H9 (cell line): Measurements from ENCODE around the gene MAST4. TPM values are rescaled to one million over a fixed set of nuclear protein-coding genes. Genes with fewer than 3 reads are reported as not detected.

Experiments used
- DNase-seq: peaks from one replicate; pipeline ENCODE4 v3.0.0-alpha.2; 2017
- H2AFZ ChIP-seq: one replicate; pipeline ENCODE4 v1.6.1; 2013; ENCODE audit warnings: mild to moderate bottlenecking, low read length, control low read depth, moderate library complexity
- H2AK5ac ChIP-seq: 2 replicates; pipeline ENCODE4 v1.6.1; 2013; ENCODE audit warnings: low read length, control low read depth, mixed read lengths; ENCODE audit not compliant: insufficient read length
- H2BK120ac ChIP-seq: one replicate; pipeline ENCODE4 v1.6.1; 2013; ENCODE audit warnings: low read depth, mild to moderate bottlenecking, low read length, control low read depth, inconsistent platforms; ENCODE audit not compliant: poor library complexity, severe bottlenecking
- H2BK12ac ChIP-seq: 2 replicates; pipeline ENCODE4 v1.6.1; 2013; ENCODE audit warnings: low read length, control low read depth, mixed read lengths, low read depth; ENCODE audit not compliant: insufficient read length
- H2BK15ac ChIP-seq: 2 replicates; pipeline ENCODE4 v1.6.1; 2013; ENCODE audit warnings: low read depth, low read length, control low read depth
- H2BK20ac ChIP-seq: one replicate; pipeline ENCODE4 v1.6.1; 2013; ENCODE audit warnings: low read depth, mild to moderate bottlenecking, low read length, control low read depth, inconsistent platforms; ENCODE audit not compliant: poor library complexity, severe bottlenecking
- H2BK5ac ChIP-seq: 2 replicates; pipeline ENCODE4 v1.6.1; 2013; ENCODE audit warnings: low read length, control low read depth, mixed read lengths; ENCODE audit not compliant: insufficient read length
- H3K14ac ChIP-seq: 2 replicates; pipeline ENCODE4 v1.6.1; 2013; ENCODE audit warnings: low read length, control low read depth; ENCODE audit not compliant: insufficient read depth
- H3K18ac ChIP-seq: 2 replicates; pipeline ENCODE4 v1.6.1; 2013; ENCODE audit warnings: low read depth, mild to moderate bottlenecking, mixed read lengths, low read length, control low read depth; ENCODE audit not compliant: insufficient read length
- H3K23ac ChIP-seq: 2 replicates; pipeline ENCODE4 v1.6.1; 2013; ENCODE audit warnings: low read length, control low read depth, mixed read lengths, low read depth; ENCODE audit not compliant: insufficient read length
- H3K23me2 ChIP-seq: 2 replicates; pipeline ENCODE4 v1.6.1; 2013; ENCODE audit warnings: low read depth, mild to moderate bottlenecking, mixed read lengths, low read length, control low read depth; ENCODE audit not compliant: insufficient read length, poor library complexity, severe bottlenecking
- H3K27ac ChIP-seq: 2 replicates; pipeline ENCODE4 v1.5.1; 2013; ENCODE audit warnings: low read length, control low read depth, mixed read lengths, low read depth; ENCODE audit not compliant: insufficient read length
- H3K27me3 ChIP-seq: 2 replicates; pipeline ENCODE4 v1.6.1; 2013; ENCODE audit warnings: low read length, control low read depth, inconsistent platforms; ENCODE audit not compliant: insufficient read depth
- H3K4ac ChIP-seq: 2 replicates; pipeline ENCODE4 v1.6.1; 2013; ENCODE audit warnings: low read depth, mild to moderate bottlenecking, control low read depth, inconsistent platforms, low read length, moderate library complexity
- H3K4me1 ChIP-seq: 2 replicates; pipeline ENCODE4 v1.6.1; 2013; ENCODE audit warnings: low read length, control low read depth, inconsistent platforms; ENCODE audit not compliant: insufficient read depth
- H3K4me2 ChIP-seq: 2 replicates; pipeline ENCODE4 v1.6.1; 2013; ENCODE audit warnings: low read length, control low read depth, mixed read lengths; ENCODE audit not compliant: insufficient read length, insufficient read depth
- H3K56ac ChIP-seq: 2 replicates; pipeline ENCODE4 v1.6.1; 2013; ENCODE audit warnings: low read depth, mild to moderate bottlenecking, mixed read lengths, low read length, control low read depth; ENCODE audit not compliant: insufficient read length
- H3K79me1 ChIP-seq: 2 replicates; pipeline ENCODE4 v1.6.1; 2013; ENCODE audit warnings: low read depth, mild to moderate bottlenecking, moderate library complexity, low read length, control low read depth, inconsistent platforms; ENCODE audit not compliant: insufficient read depth, poor library complexity, severe bottlenecking
- H3K79me2 ChIP-seq: 2 replicates; pipeline ENCODE4 v1.6.1; 2013; ENCODE audit warnings: low read length, control low read depth, inconsistent platforms; ENCODE audit not compliant: insufficient read depth
- H3K9ac ChIP-seq: 2 replicates; pipeline ENCODE4 v1.6.1; 2013; ENCODE audit warnings: low read length, control low read depth, mixed read lengths; ENCODE audit not compliant: insufficient read length; ENCODE audit errors: extremely low read depth
- H3K9me3 ChIP-seq: one replicate; pipeline ENCODE4 v1.6.1; 2013; ENCODE audit warnings: low read depth, low read length, inconsistent platforms; ENCODE audit not compliant: control insufficient read depth
- H3T11ph ChIP-seq: one replicate; pipeline ENCODE4 v1.6.1; 2013; ENCODE audit warnings: mild to moderate bottlenecking, low read length, control low read depth, inconsistent platforms
- H4K20me1 ChIP-seq: one replicate; pipeline ENCODE4 v1.6.1; 2013; ENCODE audit not compliant: control insufficient read depth, insufficient read length, insufficient read depth
- H4K5ac ChIP-seq: 2 replicates; pipeline ENCODE4 v1.6.1; 2013; ENCODE audit warnings: low read depth, mild to moderate bottlenecking, mixed read lengths, low read length, control low read depth; ENCODE audit not compliant: insufficient read length
- H4K8ac ChIP-seq: replicated peaks from 2 replicates; pipeline ENCODE4 v1.6.1; 2013; ENCODE audit warnings: low read length, control low read depth, mixed read lengths, low read depth; ENCODE audit not compliant: insufficient read length
- H4K91ac ChIP-seq: 2 replicates; pipeline ENCODE4 v1.6.1; 2013; ENCODE audit warnings: low read depth, mild to moderate bottlenecking, moderate library complexity, mixed read lengths, low read length, control low read depth; ENCODE audit not compliant: insufficient read length
- H3K27ac Mint-ChIP-seq, 3 experiments: 2 replicates in 2 of 3; 3 replicates in 1 of 3; pipeline ENCODE4 v1.8.0; 2020 to 2021; ENCODE audit warnings: mixed read lengths in 3 of 3, mild to moderate bottlenecking in 1 of 3, moderate library complexity in 1 of 3
- H3K27me3 Mint-ChIP-seq: 2 replicates; pipeline ENCODE4 v1.8.0; 2021; ENCODE audit warnings: low read depth, mild to moderate bottlenecking, moderate library complexity, mixed read lengths
- H3K36me3 Mint-ChIP-seq, 3 experiments: 2 replicates in 2 of 3; 3 replicates in 1 of 3; pipeline ENCODE4 v1.8.0; 2020 to 2021; ENCODE audit warnings: low read depth in 3 of 3, mixed read lengths in 3 of 3; ENCODE audit not compliant: insufficient read depth in 1 of 3
- H3K4me1 Mint-ChIP-seq, 2 experiments: 2 replicates each; pipeline ENCODE4 v1.8.0; 2020; ENCODE audit warnings: mixed read lengths in 2 of 2
- H3K4me3 Mint-ChIP-seq, 2 experiments: 2 replicates in 1 of 2; 3 replicates in 1 of 2; pipeline ENCODE4 v1.8.0; 2020 to 2021; ENCODE audit warnings: mild to moderate bottlenecking in 2 of 2, mixed read lengths in 2 of 2, moderate library complexity in 1 of 2
- H3K9me3 Mint-ChIP-seq, 2 experiments: 2 replicates in 1 of 2; 3 replicates in 1 of 2; pipeline ENCODE4 v1.8.0; 2020; ENCODE audit warnings: mild to moderate bottlenecking in 2 of 2, mixed read lengths in 2 of 2, moderate library complexity in 1 of 2
- CTCF ChIP-seq: fragments of 200-600 bp; sonication (generic); conservative IDR thresholded peaks from 3 replicates; pipeline ENCODE4 v1.8.0; 2021; ENCODE audit warnings: antibody characterized with exemption, mild to moderate bottlenecking
- WGBS: extraction: QIAGEN DNeasy Blood & Tissue Kit; methylation state at CpG from one replicate; pipeline ENCODE4 v1.1.7; 2013; ENCODE audit warnings: missing lambda C conversion rate, low lambda C conversion rate, mixed read lengths; ENCODE audit not compliant: insufficient read length; ENCODE audit errors: extremely low coverage; 5-methylcytosine and 5-hydroxymethylcytosine counted together
- total RNA-seq: library from RNA; stranded (reverse); gene quantifications from 2 replicates; pipeline ENCODE4 v1.2.1, GENCODE V29; 2021

Gene MAST4
- total RNA-seq, 1 experiment from 2014 or later, result 3.7 TPM

- no peak overlapping the region for H2BK120ac ChIP-seq
- H4K5ac ChIP-seq, result no peak overlapping the region
- no peak for DNase-seq
- H3K4me3 Mint-ChIP-seq, result no peak overlapping the region
- H3K36me3 Mint-ChIP-seq, result no peaks in the 10 kb centered on the region
- H3K23ac ChIP-seq, result no peak overlapping the region
- no peak overlapping the region for H3K56ac ChIP-seq
- no peak overlapping the region for H2BK20ac ChIP-seq
- H3K9me3 ChIP-seq, result no peaks in the 10 kb centered on the region
- H3T11ph ChIP-seq, result no peak overlapping the region
- H4K8ac ChIP-seq, result no peak overlapping the region
- no peak overlapping the region for H4K91ac ChIP-seq
- peaks cover 7 to 16% of the 10 kb centered on the region in 2 experiments for H3K4me1 Mint-ChIP-seq
- H3K27ac Mint-ChIP-seq, result peak overlapping the region in 1 of 3 experiments; percentile 25; a peak in 1 of 7 replicates
- H3K9me3 Mint-ChIP-seq, result no peaks in the 10 kb centered on the region
- TF ChIP-seq CTCF, result no peak
- H4K20me1 ChIP-seq, result no peaks in the 10 kb centered on the region
- no peaks in the 10 kb centered on the region for H3K79me2 ChIP-seq
- no peak overlapping the region for H3K27ac ChIP-seq
- H3K14ac ChIP-seq, result no peak overlapping the region
- H2AK5ac ChIP-seq, result no peak overlapping the region
- no peak overlapping the region for H3K4me2 ChIP-seq
- H2AFZ ChIP-seq, result no peak overlapping the region
- no peaks in the 10 kb centered on the region for H3K79me1 ChIP-seq
- H3K18ac ChIP-seq, result no peak overlapping the region
- H3K27me3 Mint-ChIP-seq, result no peaks in the 10 kb centered on the region; the same call in 1 of the 2 replicates
- H2BK12ac ChIP-seq, result no peak overlapping the region
- H3K23me2 ChIP-seq, result peaks cover 2% of the 10 kb centered on the region
- H2BK5ac ChIP-seq, result no peak overlapping the region
- peaks cover 4% of the 10 kb centered on the region; the same call in 1 of the 2 replicates for H3K4me1 ChIP-seq
- H3K9ac ChIP-seq, result no peak overlapping the region
- H3K4ac ChIP-seq, result no peak overlapping the region
- H3K27me3 ChIP-seq, result no peaks in the 10 kb centered on the region
- no CpG with 5 or more reads among the region's 3 CpGs for WGBS
- H2BK15ac ChIP-seq, result no peak overlapping the region
Measured at GRCh38 chr5:66633754-66634153, 37.6 kb downstream of the MAST4 start.
